Daoy (cell line): ENCODE data around the gene IPCEF1. TPM values are rescaled to one million over a fixed set of nuclear protein-coding genes. Genes with fewer than 3 reads are reported as not detected.

Experiments
- DNase-seq: peaks from one replicate; pipeline ENCODE4 v3.0.0-alpha.2; 2015; ENCODE audit warnings: low read depth
- total RNA-seq: library from RNA; depleted of rRNA; stranded (reverse); fragments of >200 nt; shearing (Covaris generic); gene quantifications from 2 replicates; pipeline ENCODE4 v1.2.3, GENCODE V29; 2014

Gene IPCEF1
- total RNA-seq, 1 experiment from 2014 or later, result not detected

- DNase-seq, result no peak
These were observed 197.5 kb downstream of the IPCEF1 start for GRCh38 chr6:154159126-154159525.

GRCh38 chr6:154157706-154158105, 198.9 kb downstream of the IPCEF1 start:
- no peak for DNase-seq

- no peak for DNase-seq
These were observed 199.5 kb downstream of the IPCEF1 start for GRCh38 chr6:154157082-154157481.

GRCh38 chr6:154156135-154156896, 200.3 kb downstream of the IPCEF1 start:
- peak; percentile 69 for DNase-seq

- DNase-seq, result peak; percentile 63
These were observed 202.1 kb downstream of the IPCEF1 start for GRCh38 chr6:154154389-154154967.

GRCh38 chr6:154143753-154144152, 212.8 kb downstream of the IPCEF1 start:
- DNase-seq, result no peak

- DNase-seq, result peak; percentile 8
These were observed 215.9 kb downstream of the IPCEF1 start for GRCh38 chr6:154140743-154141142.

GRCh38 chr6:154139892-154140291, 216.7 kb downstream of the IPCEF1 start:
- DNase-seq, result peak; percentile 36

- peak; percentile 54 for DNase-seq
These were observed 217.8 kb downstream of the IPCEF1 start for GRCh38 chr6:154138793-154139192.

- no peak for DNase-seq
These were observed 222.0 kb downstream of the IPCEF1 start for GRCh38 chr6:154134471-154135147.

- no peak for DNase-seq
These were observed 228.9 kb downstream of the IPCEF1 start for GRCh38 chr6:154127657-154128056.

GRCh38 chr6:154125421-154125820, 231.2 kb downstream of the IPCEF1 start:
- no peak for DNase-seq

GRCh38 chr6:154123155-154123956, 233.2 kb downstream of the IPCEF1 start:
- DNase-seq, result no peak

GRCh38 chr6:154122195-154122925, 234.2 kb downstream of the IPCEF1 start:
- no peak for DNase-seq

GRCh38 chr6:154117485-154117884, 239.1 kb downstream of the IPCEF1 start:
- DNase-seq, result no peak

GRCh38 chr6:154113392-154113791, 243.2 kb downstream of the IPCEF1 start:
- DNase-seq, result no peak

- peak; percentile 51 for DNase-seq
These were observed 244.3 kb downstream of the IPCEF1 start for GRCh38 chr6:154112181-154112809.

GRCh38 chr6:154111025-154111424, 245.6 kb downstream of the IPCEF1 start:
- DNase-seq, result no peak

GRCh38 chr6:154106251-154106650, 250.4 kb downstream of the IPCEF1 start:
- no peak for DNase-seq
